Thyroid gland (tissue), 4 donors: ENCODE measurements around the gene MACF1. TPM values are rescaled to one million over a fixed set of nuclear protein-coding genes. Genes with fewer than 3 reads are reported as not detected.

ENCODE experiments used
- DNase-seq, 2 donors: peaks; one replicate each; pipeline ENCODE4 v3.0.0-alpha.2; 2019
- H3K27ac ChIP-seq, 3 donors: fragments of 200-600 bp; sonication (generic); 1 replicate in 2 of 3; 2 replicates in 1 of 3; pipeline ENCODE4 v1.5.1; 2016 to 2019; ENCODE audit warnings: mild to moderate bottlenecking in 1 of 3, moderate library complexity in 1 of 3
- H3K27me3 ChIP-seq: fragments of 200-600 bp; sonication (generic); one replicate; pipeline ENCODE4 v1.5.1; 2019
- H3K36me3 ChIP-seq, 2 donors: fragments of 200-600 bp; sonication (generic); one replicate each; pipeline ENCODE4 v1.5.1; 2016 to 2019
- H3K4me1 ChIP-seq, 2 donors: fragments of 200-600 bp; sonication (generic); one replicate each; pipeline ENCODE4 v1.5.1; 2017 to 2019
- H3K4me3 ChIP-seq, 3 donors: fragments of 200-600 bp; sonication (generic); replicated peaks in 1 of 3; 1 replicate in 2 of 3; 2 replicates in 1 of 3; pipeline ENCODE4 v1.5.1; 2016; ENCODE audit warnings: mild to moderate bottlenecking in 1 of 3
- H3K9me3 ChIP-seq: fragments of 200-600 bp; sonication (generic); one replicate; pipeline ENCODE4 v1.5.1; 2017
- POLR2A ChIP-seq, 2 donors: fragments of 450-650 bp; IDR thresholded peaks; one replicate each; pipeline ENCODE4 v1.6.1; 2017; ENCODE audit warnings: antibody characterized with exemption in 2 of 2, mild to moderate bottlenecking in 2 of 2, moderate library complexity in 1 of 2
- WGBS, 2 donors: methylation state at CpG; one replicate each; pipeline ENCODE4 v1.1.5; 2017; 5-methylcytosine and 5-hydroxymethylcytosine counted together
- intact Hi-C: fragments of 100-400 bp; cut with DNase I; formaldehyde crosslinking; loops from one replicate; pipeline ENCODE4 v1.15.1; 2023
- total RNA-seq, 4 donors: library from RNA; depleted of rRNA; stranded (reverse); fragments of >200 nt; gene quantifications; one replicate each; pipeline ENCODE4 v1.2.3, GENCODE V29; 2016
- TF ChIP-seq, protein P1 (sequence below), 6 experiments: fragments of 200-600 bp in 3 of 6; fragments of 450-650 bp in 3 of 6; sonication (generic) in 3 of 6; IDR thresholded peaks; one replicate each; pipeline ENCODE4 v1.5.1; 2016 to 2019; ENCODE audit warnings: antibody characterized with exemption in 6 of 6, mild to moderate bottlenecking in 2 of 6, inconsistent platforms in 1 of 6, moderate library complexity in 1 of 6

Gene MACF1
- total RNA-seq, 4 donors from 2014 or later: 308 to 834 (median 427) TPM

DNA sequence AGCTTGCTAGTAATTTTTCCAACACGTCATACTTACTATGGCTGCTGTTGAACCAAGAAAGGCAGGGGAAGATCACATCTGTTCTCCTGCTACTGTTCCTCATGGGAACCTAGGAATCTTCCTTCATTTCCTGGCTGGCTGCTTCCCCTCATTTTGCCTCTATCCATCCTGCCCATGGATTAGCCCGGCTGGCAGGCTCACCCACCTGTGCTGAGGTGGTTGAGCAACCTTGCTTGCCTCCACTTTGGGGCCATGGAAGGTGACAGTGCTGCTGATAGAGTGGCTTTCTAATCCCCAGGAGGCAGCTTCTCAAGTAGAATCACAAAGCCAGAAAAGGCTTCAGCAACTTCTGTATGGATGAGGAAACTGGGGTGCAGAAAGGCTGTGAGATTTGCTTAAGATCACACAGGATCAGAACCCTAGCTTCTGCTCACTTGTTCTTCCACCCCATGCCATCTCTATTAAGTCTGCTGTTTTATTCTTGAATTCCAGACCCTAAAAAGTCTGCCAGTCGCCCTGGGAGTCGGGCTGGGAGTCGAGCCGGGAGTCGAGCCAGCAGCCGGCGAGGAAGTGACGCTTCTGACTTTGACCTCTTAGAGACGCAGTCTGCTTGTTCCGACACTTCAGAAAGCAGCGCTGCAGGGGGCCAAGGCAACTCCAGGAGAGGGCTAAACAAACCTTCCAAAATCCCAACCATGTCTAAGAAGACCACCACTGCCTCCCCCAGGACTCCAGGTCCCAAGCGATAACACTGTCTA lies 280.7 kb downstream of the MACF1 start:
- no peaks in the 10 kb centered on the region for H3K9me3 ChIP-seq
- intact Hi-C loops: no loop called here
- WGBS, 2 donors: 61 to 65% methylated on average over 14 of the region's 14 CpGs
- peaks cover 27 to 54% of the 10 kb centered on the region in 2 donors for H3K4me1 ChIP-seq
- TF ChIP-seq POLR2A (IDR thresholded peaks at IDR 0.05): peak in 1 of 2 donors; percentile 43
- TF ChIP-seq, protein P1, sequence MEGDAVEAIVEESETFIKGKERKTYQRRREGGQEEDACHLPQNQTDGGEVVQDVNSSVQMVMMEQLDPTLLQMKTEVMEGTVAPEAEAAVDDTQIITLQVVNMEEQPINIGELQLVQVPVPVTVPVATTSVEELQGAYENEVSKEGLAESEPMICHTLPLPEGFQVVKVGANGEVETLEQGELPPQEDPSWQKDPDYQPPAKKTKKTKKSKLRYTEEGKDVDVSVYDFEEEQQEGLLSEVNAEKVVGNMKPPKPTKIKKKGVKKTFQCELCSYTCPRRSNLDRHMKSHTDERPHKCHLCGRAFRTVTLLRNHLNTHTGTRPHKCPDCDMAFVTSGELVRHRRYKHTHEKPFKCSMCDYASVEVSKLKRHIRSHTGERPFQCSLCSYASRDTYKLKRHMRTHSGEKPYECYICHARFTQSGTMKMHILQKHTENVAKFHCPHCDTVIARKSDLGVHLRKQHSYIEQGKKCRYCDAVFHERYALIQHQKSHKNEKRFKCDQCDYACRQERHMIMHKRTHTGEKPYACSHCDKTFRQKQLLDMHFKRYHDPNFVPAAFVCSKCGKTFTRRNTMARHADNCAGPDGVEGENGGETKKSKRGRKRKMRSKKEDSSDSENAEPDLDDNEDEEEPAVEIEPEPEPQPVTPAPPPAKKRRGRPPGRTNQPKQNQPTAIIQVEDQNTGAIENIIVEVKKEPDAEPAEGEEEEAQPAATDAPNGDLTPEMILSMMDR (IDR thresholded peaks at IDR 0.05): peak in 1 of 6 experiments; percentile 11
- H3K27me3 ChIP-seq: no peaks in the 10 kb centered on the region
- peak overlapping the region; percentile 80 to 84 (median 80) for H3K27ac ChIP-seq
- no peak overlapping the region for H3K4me3 ChIP-seq
- peaks cover 16 to 20% of the 10 kb centered on the region in 2 donors for H3K36me3 ChIP-seq
- peak; percentile 91 to 92 for DNase-seq

DNA sequence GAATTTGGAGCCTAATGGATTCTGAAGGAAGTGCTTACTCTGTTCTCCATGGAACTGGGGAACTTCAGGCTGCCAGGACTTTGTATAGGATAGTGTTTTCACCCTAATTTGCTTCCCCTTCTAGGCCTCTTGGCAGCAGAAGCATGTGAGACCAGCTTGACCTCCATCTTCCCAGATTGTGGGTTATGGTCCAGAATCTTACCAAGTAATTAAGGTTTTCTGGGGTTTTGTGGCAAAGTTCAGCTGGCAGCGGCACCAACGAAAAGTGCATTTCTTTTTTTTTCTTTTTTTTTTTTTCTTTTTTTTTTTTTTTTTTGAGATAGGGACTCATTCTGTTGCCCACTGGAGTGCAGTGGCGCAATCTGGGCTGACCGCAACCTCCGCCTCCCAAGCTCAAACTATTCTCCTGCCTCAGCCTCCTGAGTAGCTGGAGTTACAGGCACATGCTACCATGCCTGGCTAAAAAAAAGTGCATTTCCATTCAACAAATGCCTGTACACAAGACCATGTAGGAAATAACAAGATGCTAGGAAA lies 283.6 kb downstream of the MACF1 start:
- H3K9me3 ChIP-seq: no peaks in the 10 kb centered on the region
- peaks cover 18 to 54% of the 10 kb centered on the region in 2 donors for H3K4me1 ChIP-seq
- WGBS, 2 donors: 95 to 97% methylated on average over 5 of the region's 5 CpGs
- TF ChIP-seq, protein P1 (IDR thresholded peaks at IDR 0.05): no peak
- no peak for TF ChIP-seq POLR2A (IDR thresholded peaks at IDR 0.05)
- peak overlapping the region in 2 of 3 donors; percentile 42 to 80 for H3K27ac ChIP-seq
- intact Hi-C loops: no loop called here
- no peak overlapping the region for H3K4me3 ChIP-seq
- DNase-seq: no peak
- H3K36me3 ChIP-seq: peaks cover 13 to 15% of the 10 kb centered on the region in 2 donors
- no peaks in the 10 kb centered on the region for H3K27me3 ChIP-seq

DNA sequence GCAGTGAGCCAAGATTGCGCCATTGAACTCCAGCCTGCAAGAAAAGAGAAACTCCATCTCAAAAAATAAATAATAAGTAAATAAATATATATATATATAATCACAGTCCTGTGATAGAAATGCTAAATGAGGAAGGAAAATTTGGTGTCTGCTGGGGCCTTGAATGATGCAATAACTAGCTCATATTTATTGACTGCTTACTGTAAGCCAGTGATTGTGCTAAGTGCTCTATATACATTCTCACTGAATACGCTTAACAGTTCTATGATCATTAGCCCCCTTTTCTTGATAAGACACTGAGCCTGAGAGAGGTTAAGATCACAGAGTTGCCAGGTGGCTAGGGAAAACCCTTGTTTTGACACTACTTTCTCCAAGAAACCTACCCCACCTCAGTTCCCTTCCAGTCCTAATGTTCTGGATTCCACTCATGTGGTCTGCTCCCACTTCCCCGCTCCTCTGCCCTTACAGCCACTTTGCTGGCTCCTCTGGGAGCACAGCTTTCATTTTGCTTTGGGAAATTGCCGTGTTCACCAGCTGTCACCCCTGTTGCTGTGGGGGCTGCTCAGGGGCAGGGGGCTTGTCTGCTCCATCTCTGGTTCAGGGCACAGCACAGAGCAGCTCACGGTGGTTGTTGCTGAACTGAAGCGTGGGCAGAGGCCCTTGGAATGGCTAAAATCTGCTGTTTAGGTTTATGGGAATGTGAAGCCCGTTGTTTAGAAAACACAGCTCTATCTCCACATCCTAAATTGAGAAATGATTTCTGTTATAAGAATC lies 284.5 kb downstream of the MACF1 start:
- intact Hi-C loops: no loop called here
- Histone ChIP-seq H3K36me3 (peaks cover 9 to 15% of the 10 kb centered on the region in 2 donors), H3K4me3 (no peak overlapping the region), H3K27me3 (no peaks in the 10 kb centered on the region), H3K4me1 (peaks cover 18 to 50% of the 10 kb centered on the region in 2 donors), H3K27ac (peak overlapping the region; percentile 12 to 76 (median 58)), H3K9me3 (no peaks in the 10 kb centered on the region)
- TF ChIP-seq, protein P1 (IDR thresholded peaks at IDR 0.05): no peak
- TF ChIP-seq POLR2A (IDR thresholded peaks at IDR 0.05): no peak
- DNase-seq: no peak
- WGBS, 2 donors: 65 to 75% methylated on average over 7 of the region's 7 CpGs

DNA sequence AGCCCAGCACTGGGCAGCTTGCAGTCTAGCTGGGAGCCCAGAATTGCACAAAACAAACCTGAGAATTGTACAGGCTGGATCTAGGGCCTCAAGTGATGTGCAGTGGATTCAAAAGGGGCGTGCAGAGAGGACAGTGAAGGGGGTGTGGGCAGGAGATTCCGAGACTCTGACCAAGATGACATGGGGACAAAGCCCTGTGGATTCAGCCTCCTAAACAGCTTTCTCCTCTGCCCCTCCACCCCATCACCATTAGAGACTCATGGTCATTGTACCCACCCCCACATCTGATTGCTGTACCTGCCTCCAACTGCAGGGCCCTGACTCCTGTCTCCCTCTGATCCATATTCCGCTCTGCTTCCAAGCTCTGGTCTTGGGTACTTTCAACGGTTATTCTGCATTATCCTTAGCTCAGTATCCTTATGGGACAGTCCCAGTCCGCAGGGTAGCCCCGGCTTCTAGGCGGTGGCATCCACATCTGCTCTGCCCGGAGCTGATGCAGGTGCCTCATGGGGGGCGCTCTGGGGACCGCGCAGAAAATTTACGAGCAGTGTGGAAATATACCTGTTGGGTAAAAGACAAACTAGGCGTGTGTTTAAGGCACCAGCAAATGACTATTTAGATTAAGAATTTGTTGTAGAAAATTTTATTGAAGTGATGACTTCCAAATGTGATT lies 285.2 kb downstream of the MACF1 start:
- intact Hi-C loops: no loop called here
- H3K36me3 ChIP-seq: peaks cover 6 to 12% of the 10 kb centered on the region in 2 donors
- H3K9me3 ChIP-seq: no peaks in the 10 kb centered on the region
- H3K27me3 ChIP-seq: no peaks in the 10 kb centered on the region
- TF ChIP-seq, protein P1 (IDR thresholded peaks at IDR 0.05): no peak
- no peak for TF ChIP-seq POLR2A (IDR thresholded peaks at IDR 0.05)
- DNase-seq: no peak
- H3K27ac ChIP-seq: peak overlapping the region; percentile 12 to 76 (median 58)
- H3K4me1 ChIP-seq: peaks cover 13 to 43% of the 10 kb centered on the region in 2 donors
- H3K4me3 ChIP-seq: no peak overlapping the region
- WGBS, 2 donors: 67 to 80% methylated on average over 13 of the region's 13 CpGs
